Subcutaneous preadipocyte (primary cell): ENCODE measurements around the gene MTREX. TPM values are rescaled to one million over a fixed set of nuclear protein-coding genes. Genes with fewer than 3 reads are reported as not detected.

Experiments
- total RNA-seq: library from RNA; depleted of rRNA; stranded (reverse); fragments of >200 nt; gene quantifications from 2 replicates; pipeline ENCODE4 v1.2.3, GENCODE V29; 2012

Gene MTREX
- total RNA-seq: 108 and 110 TPM in 2 replicates

GRCh38 chr5:55307383-55308253 lies at the start of gene MTREX, which contains the start of gene DHX29:
Gene MTREX, plus strand, starts transcription at chr5:55307989. Its CDS starts 25 bp downstream, at chr5:55308014.
Gene DHX29, minus strand, starts transcription at chr5:55307694. Its CDS starts 121 bp downstream, at chr5:55307573.

Other genes starting within 250 kb of the MTREX start
- gene GZMA, start 205.3 kb upstream of the MTREX start, total RNA-seq: not detected in 2 replicates
- gene GPX8, start 147.8 kb upstream of the MTREX start, total RNA-seq: 74.2 and 85.6 TPM in 2 replicates
- not detected in 2 replicates for gene CDC20B, start 134.8 kb upstream of the MTREX start, total RNA-seq
- not detected in 2 replicates for gene MCIDAS, start 80.7 kb upstream of the MTREX start, total RNA-seq
- 0.20 TPM in 1 of 2 replicates, not detected in the other for gene CCNO, start 74.4 kb upstream of the MTREX start, total RNA-seq
- 33.4 and 37.7 TPM in 2 replicates for gene DHX29, start 295 bp upstream of the MTREX start, total RNA-seq
- gene PLPP1, start 227.0 kb downstream of the MTREX start, total RNA-seq: 44.8 and 51.0 TPM in 2 replicates